ENCODE data around the gene ASAP2.

The ASAP2 gene

DNA sequence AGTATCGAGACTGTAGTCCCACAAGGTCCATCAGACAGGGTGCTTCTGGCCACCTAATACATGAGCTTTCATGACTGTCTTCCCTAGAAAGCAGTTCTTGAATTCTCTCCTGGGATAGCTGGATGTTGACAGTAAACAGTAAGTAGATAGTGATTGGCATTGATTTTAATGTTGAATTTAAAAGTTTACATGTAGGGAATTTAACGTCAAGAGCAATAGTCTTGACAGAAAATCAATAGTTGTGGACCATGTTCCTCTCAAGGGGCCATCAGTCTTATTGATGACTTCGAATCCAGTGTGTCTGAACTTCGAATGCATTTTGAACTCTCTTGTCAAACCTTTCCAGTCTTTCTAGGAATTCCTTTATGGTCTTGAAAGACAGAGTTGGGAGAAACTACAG, 152.9 kb downstream of the ASAP2 start:
- DNase-seq = no peak

- no peak for DNase-seq
These were observed 153.5 kb downstream of the ASAP2 start for GRCh38 chr2:9360110-9360509.

- DNase-seq = no peak
These were observed 154.1 kb downstream of the ASAP2 start for GRCh38 chr2:9360701-9361100.

DNA sequence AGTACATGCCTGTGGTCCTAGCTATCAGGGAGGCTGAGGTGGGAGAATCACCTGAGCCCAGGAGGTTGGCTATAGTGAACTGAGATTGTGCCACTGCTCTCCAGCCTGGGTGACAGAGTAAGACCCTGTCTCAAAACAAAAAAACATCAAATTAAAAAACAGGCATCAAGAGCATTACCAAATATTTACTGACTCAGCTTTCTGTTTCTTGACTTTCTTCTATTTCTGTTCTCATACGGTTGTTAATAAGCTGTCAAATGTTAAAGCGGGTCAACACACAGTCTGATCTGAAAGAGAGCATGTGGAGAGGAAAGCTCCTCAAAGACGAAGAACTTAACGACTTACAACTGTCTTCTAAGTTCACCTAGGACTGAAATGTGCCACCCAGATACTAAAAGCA, 157.8 kb downstream of the ASAP2 start:
- no peak for DNase-seq

- DNase-seq = no peak
These were observed 158.3 kb downstream of the ASAP2 start for GRCh38 chr2:9364791-9365497.

- DNase-seq = no peak
These were observed 158.9 kb downstream of the ASAP2 start for GRCh38 chr2:9365498-9366019.

DNA sequence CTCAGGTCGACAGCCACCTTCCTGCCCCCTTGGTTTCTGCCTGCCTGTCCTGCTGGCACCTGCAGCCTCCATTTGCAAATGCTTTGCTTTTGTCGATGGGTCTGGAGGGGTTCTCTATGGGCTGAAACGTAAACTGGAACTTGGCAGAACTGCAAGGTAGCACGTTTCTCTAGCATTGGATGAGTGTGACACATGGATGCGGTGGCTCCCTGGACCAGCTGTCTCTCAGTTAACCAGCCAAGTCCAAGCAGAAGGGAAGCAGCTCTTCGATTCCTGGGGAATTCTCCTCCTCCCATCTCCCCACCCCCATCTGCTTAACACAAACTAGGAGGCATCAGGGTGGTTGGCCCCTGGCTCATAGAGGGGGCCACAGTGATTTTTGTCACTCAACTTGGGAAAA, 159.4 kb downstream of the ASAP2 start:
- no peak for DNase-seq

- no peak for DNase-seq
These were observed 164.1 kb downstream of the ASAP2 start for GRCh38 chr2:9370746-9371145.

- no peak for DNase-seq
These were observed 166.4 kb downstream of the ASAP2 start for GRCh38 chr2:9373047-9373446.

DNA sequence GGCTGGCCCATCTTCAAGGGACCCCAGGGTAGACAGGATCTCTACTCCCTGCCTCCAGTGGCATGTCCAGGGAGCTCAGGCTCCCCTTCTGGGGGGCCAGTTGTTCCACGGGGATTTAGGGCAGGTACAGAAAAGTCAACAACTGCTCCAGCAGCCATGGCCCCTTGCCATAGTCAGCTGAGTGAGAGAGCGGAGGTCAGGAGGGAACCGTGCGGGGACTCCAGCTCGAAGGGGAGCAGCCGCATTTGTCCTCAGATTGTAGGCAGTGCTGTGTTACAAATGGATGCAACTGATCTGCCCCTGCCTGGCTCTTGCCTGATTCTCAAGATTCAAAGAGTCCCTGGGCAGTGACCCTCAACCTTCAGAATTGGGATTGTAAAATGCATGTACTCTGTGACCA, 166.9 kb downstream of the ASAP2 start:
- DNase-seq = no peak

- DNase-seq = no peak
These were observed 167.6 kb downstream of the ASAP2 start for GRCh38 chr2:9374071-9374730.

DNA sequence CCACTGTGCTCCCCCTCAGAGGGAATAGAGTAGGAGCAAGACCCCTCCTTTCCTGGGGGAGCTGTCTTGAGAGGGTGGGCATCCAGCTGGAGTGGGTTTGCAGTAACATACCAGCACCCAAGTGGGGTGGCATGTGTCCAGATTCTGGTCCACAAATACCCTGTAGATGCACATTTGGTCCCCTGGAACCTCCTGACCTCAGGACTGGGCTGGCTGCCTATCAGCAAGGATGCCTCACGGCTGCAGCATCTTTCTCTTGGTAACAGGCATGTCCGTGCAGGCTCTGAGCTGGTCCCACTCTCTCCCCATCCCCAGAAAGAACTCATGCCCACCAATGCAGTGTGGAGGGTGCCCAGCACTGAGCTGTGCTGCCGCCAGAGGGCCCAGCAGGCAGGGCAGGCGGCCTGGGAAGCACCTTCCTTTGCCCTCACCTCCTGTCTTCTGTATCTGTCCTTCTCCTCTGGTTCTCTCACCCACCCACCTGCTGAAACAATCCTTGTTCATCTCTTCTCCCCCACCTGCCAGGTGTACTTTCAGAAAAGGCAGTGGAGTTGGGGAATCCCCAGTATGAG, 169.3 kb downstream of the ASAP2 start:
- DNase-seq = no peak

DNA sequence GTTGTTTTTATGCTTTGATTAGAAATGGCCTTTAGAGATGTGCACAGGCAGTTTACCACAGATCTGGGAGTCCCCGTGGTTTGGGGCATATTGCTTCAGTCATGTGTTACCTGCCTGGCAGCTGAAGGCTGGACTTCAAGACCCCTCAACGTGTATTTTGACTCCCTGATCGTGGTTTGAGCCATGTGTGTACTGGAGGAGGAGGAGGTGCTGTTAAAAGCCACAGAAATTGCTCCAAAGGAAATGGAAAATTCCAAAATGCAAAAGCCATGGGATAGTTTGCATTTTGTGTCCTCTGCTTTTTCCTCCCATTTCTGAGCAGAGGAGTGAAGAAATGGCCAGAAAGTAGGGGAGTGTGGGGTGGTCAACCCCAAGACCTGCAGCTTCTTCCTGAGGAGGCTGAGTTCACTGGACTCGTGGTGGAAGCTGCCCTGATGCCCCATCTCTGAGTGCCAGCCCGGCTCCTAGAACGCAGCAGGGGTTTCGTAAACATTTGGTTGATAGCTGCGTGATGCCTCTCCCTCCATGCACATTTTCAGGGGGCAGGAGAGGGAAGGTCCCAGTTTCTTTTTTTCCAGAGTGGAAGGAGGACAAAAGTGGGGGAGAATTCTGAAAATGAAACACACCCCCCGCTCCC, 171.0 kb downstream of the ASAP2 start:
- no peak for DNase-seq

- no peak for DNase-seq
These were observed 172.1 kb downstream of the ASAP2 start for GRCh38 chr2:9378433-9379390.

DNA sequence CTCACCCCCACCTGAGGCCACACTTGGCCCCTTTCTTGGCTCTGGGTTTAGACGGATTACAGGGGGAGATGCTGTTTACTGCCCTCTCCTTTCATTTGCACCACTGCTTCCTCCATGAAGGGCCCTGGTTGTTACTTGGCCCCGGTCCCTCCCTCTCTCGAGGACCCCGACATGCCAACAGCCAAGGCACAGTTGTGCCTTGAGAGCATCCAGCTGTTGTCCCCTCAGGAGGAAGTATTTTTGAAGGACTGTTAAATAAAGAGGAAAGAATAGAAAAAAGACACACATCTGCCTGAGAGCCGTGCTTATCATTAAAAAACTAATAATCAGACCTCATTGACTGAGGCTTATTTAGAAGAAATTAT, 172.8 kb downstream of the ASAP2 start:
- DNase-seq = no peak

DNA sequence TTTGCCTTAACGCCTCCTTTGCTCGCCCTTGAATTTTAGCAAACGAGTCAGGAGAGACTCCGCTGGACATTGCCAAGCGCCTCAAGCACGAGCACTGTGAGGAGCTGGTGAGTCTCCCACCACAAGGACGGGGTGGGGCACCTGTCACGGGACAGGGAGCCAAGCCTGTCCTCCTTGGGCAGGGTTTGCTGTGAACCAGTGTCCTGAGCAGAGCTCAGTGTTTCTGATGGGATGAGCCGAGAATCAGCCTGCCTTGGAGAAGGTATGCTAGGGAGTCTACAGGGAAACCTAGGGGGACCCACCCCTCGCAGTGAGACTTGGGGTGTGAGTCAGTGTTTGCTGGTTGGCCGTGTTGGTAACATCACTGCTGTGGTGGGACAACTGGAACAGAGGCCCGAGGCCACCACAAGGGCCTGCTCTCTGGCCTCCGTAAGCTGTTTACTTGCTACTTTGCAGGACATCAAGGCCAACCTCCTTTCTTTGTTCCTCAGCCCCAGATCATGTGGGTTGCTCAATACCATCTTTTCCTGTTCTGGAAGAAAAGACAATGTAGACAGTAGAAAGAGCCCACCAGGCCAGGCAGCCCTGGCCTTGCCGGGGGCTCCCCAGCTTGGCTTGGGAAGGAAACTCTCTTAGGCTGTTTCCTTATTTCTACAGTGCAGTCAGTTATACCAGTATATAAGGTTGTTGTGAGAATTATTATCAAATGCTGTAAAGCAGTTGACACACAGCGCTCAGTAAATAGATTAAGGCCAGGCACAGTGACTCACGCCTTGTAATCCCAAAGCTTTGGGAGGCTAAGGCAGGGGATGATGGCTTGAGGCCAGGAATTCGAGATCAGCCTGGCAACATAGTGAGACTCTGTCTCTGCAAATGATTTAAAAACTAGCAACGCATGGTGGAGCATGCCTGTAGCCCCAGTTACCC, 174.4 kb downstream of the ASAP2 start:
- no peak for DNase-seq

GRCh38 chr2:9382604-9383235, 176.1 kb downstream of the ASAP2 start:
- DNase-seq = no peak

DNA sequence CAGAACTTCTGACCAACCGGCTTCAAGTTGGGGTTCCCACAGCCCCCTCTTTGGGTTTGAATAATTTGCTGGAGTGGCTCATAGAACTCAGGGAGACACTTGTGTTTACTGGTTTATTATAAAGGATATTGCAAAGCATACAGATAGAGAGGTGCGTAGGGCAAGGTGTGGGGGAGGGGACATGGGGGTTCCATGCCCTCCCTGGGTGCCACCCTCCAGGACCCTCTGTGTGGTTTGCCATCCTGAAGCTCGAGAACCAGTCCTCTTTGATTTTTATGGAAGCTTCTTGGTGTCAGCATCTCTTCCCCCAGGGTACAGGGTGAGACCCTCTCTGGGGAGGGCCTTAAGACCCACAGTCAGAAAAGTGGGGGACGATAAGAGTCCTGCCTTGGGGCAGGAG, 177.9 kb downstream of the ASAP2 start:
- DNase-seq = no peak

- no peak for DNase-seq
These were observed 179.2 kb downstream of the ASAP2 start for GRCh38 chr2:9385841-9386240.

GRCh38 chr2:9388199-9388681, 181.6 kb downstream of the ASAP2 start:
- DNase-seq = no peak
